GM12878 (cell line): ENCODE results near the gene UROC1. TPM values are rescaled to one million over a fixed set of nuclear protein-coding genes. Genes with fewer than 3 reads are reported as not detected.

ENCODE experiments used
- ATAC-seq: fragments of 200-7000 bp; cut with Tn5 transposase; 3 replicates; pipeline ENCODE4 v1.9.1; 2020; ENCODE audit warnings: mild to moderate bottlenecking, moderate library complexity
- BruUV-seq: library from RNA; stranded (reverse); fragments of 400-500 nt; replicated peaks from 2 replicates; lab custom pipeline; 2021; lab: Mats Ljungman, UMichigan
- CTCF ChIA-PET: fragments of 300-600 bp; sonication (Branson Sonifier 250); formaldehyde crosslinking; extraction: SDS; loops from one replicate; lab custom pipeline; 2021; ENCODE audit warnings: inconsistent platforms; lab: Yijun Ruan, JAX
- POLR2A ChIA-PET: fragments of 350-600 bp; formaldehyde crosslinking; extraction: SDS; loops from one replicate; lab custom pipeline; 2021; ENCODE audit warnings: inconsistent platforms; lab: Charles Lee
- RAD21 ChIA-PET: fragments of 300-600 bp; sonication (Branson Sonifier 250); formaldehyde crosslinking; loops from one replicate; lab custom pipeline; 2023; ENCODE audit warnings: antibody characterized with exemption; ENCODE audit not compliant: unreplicated experiment; lab: Charles Lee
- SMC1A ChIA-PET: fragments of 300-600 bp; sonication (Branson Sonifier 250); formaldehyde crosslinking; loops from one replicate; lab custom pipeline; 2023; ENCODE audit not compliant: unreplicated experiment, uncharacterized antibody; lab: Charles Lee
- DNase-seq: peaks from one replicate; pipeline ENCODE4 v3.0.0-alpha.2; 2011; ENCODE audit warnings: low read depth, low spot score
- FAIRE-seq: peaks from 3 replicates; lab custom pipeline; 2011; peaks lifted over from hg19 to GRCh38; lab: Jason Lieb, UNC
- H2AFZ ChIP-seq: 2 replicates; pipeline ENCODE4 v1.6.0; 2011; ENCODE audit warnings: low read depth, low read length, control low read depth; ENCODE audit not compliant: control insufficient read depth
- H3K27ac ChIP-seq: 2 replicates; pipeline ENCODE4 v1.5.1; 2011; ENCODE audit warnings: control low read depth; ENCODE audit not compliant: control insufficient read depth, insufficient read depth
- H3K27me3 ChIP-seq, 2 experiments: replicated peaks in 1 of 2; 2 replicates each; pipeline versions ENCODE4 v1.6.0 to v1.6.1; 2011; ENCODE audit warnings: low read length in 1 of 2; ENCODE audit not compliant: control insufficient read depth in 2 of 2, insufficient read depth in 2 of 2
- H3K36me3 ChIP-seq, 2 experiments: 2 replicates each; pipeline ENCODE4 v1.5.1; 2011; ENCODE audit warnings: low read length in 1 of 2; ENCODE audit not compliant: control insufficient read depth in 2 of 2, insufficient read depth in 2 of 2
- H3K4me1 ChIP-seq: 2 replicates; pipeline ENCODE4 v1.6.1; 2011; ENCODE audit warnings: mild to moderate bottlenecking, low read length, moderate library complexity, mixed read lengths; ENCODE audit not compliant: control insufficient read depth, insufficient read depth
- H3K4me2 ChIP-seq: 2 replicates; pipeline ENCODE4 v1.6.0; 2011; ENCODE audit warnings: control low read depth; ENCODE audit not compliant: control insufficient read depth, insufficient read depth
- H3K4me3 ChIP-seq: fragments of 200-600 bp; sonication (generic); 2 replicates; pipeline ENCODE4 v1.5.1; 2016
- H3K79me2 ChIP-seq: 2 replicates; pipeline ENCODE4 v1.6.0; 2011; ENCODE audit warnings: low read length; ENCODE audit not compliant: control insufficient read depth, insufficient read depth
- H3K9ac ChIP-seq: 2 replicates; pipeline ENCODE4 v1.8.0; 2011; ENCODE audit warnings: low read length, control low read depth, mixed read lengths; ENCODE audit not compliant: control insufficient read depth, insufficient read depth
- H3K9me3 ChIP-seq: replicated peaks from 3 replicates; pipeline ENCODE4 v1.5.1; 2011; ENCODE audit warnings: mild to moderate bottlenecking, low read length; ENCODE audit not compliant: control insufficient read depth, insufficient read depth
- H4K20me1 ChIP-seq: 2 replicates; pipeline ENCODE4 v1.6.0; 2011; ENCODE audit not compliant: control insufficient read depth, insufficient read depth
- CHD2 ChIP-seq: IDR thresholded peaks from 2 replicates; pipeline ENCODE4 v1.6.1; 2011; ENCODE audit warnings: low read depth, low read length, improper control_type of control experiment, borderline replicate concordance
- HCFC1 ChIP-seq: fragments of 150-350 bp; IDR thresholded peaks from 2 replicates; pipeline ENCODE4 v1.6.1; 2014; ENCODE audit warnings: low read length
- HDGF ChIP-seq: fragments of 450-650 bp; IDR thresholded peaks from 2 replicates; pipeline ENCODE4 v1.6.1; 2016; ENCODE audit warnings: antibody characterized with exemption
- KAT2A ChIP-seq: conservative IDR thresholded peaks from 2 replicates; pipeline ENCODE4 v1.6.1; 2011; ENCODE audit warnings: low read depth, low read length; ENCODE audit not compliant: control insufficient read depth
- MTA3 ChIP-seq: IDR thresholded peaks from 2 replicates; pipeline ENCODE4 v1.6.1; 2012; ENCODE audit warnings: low read length, inconsistent platforms, borderline replicate concordance
- ZBTB40 ChIP-seq: fragments of 450-650 bp; IDR thresholded peaks from 2 replicates; pipeline ENCODE4 v1.6.1; 2016; ENCODE audit warnings: mild to moderate bottlenecking, moderate library complexity, borderline replicate concordance
- WGBS: methylation state at CpG from one replicate; pipeline ENCODE4 v1.1.6; 2016; ENCODE audit warnings: low lambda C conversion rate; ENCODE audit not compliant: insufficient replicate concordance, insufficient coverage; ENCODE audit errors: missing lambda C conversion rate; 5-methylcytosine and 5-hydroxymethylcytosine counted together
- in situ Hi-C: fragments of 300-500 bp; cut with MboI; formaldehyde crosslinking; loops from 9 replicates; pipeline ENCODE4 v1.14.3; 2018; ENCODE audit warnings: mixed read lengths
- intact Hi-C: fragments of 100-400 bp; cut with micrococcal nuclease; formaldehyde crosslinking; loops from one replicate; pipeline ENCODE4 v1.14.2; 2022; ENCODE audit not compliant: unreplicated experiment
- polyA plus RNA-seq, 11 experiments: library from polyadenylated mRNA; depleted of rRNA in 4 of 11; unstranded in 6 of 11; stranded (reverse) in 5 of 11; fragments of >200 nt; fragmentation: Nextera tagmentation in 4 of 11; fragmentation: Illumina TruSeq in 1 of 11; extraction: Ambion mirVana in 4 of 11; extraction: Trizol in 1 of 11; gene quantifications; 1 replicate in 1 of 11; 2 replicates in 10 of 11; pipeline versions ENCODE4 v1.2.1 to v1.2.3, GENCODE V29; 2011 to 2016; ENCODE audit warnings: inconsistent platforms in 2 of 11, missing spikeins in 2 of 11, low read depth in 1 of 11
- total RNA-seq, 4 experiments: library from RNA; depleted of rRNA in 3 of 4; stranded (reverse); fragments of >200 nt in 3 of 4; fragmentation: Illumina TruSeq in 1 of 4; extraction: Trizol in 1 of 4; gene quantifications; 2 replicates each; pipeline versions ENCODE4 v1.2.1 to v1.2.3, GENCODE V29; 2013 to 2021
- TF ChIP-seq, protein P1 (sequence below): IDR thresholded peaks from 2 replicates; pipeline ENCODE4 v1.6.1; 2011; ENCODE audit warnings: borderline replicate concordance, low read depth, mild to moderate bottlenecking, moderate library complexity, low read length; ENCODE audit not compliant: insufficient read depth, poor library complexity, severe bottlenecking

The UROC1 gene
- total and polyA plus RNA-seq, 10 of the 15 experiments (the other 5 are each of a cell fraction or from before 2014, with no cell fraction given), result 0.04 TPM; not detected in 9

DNA sequence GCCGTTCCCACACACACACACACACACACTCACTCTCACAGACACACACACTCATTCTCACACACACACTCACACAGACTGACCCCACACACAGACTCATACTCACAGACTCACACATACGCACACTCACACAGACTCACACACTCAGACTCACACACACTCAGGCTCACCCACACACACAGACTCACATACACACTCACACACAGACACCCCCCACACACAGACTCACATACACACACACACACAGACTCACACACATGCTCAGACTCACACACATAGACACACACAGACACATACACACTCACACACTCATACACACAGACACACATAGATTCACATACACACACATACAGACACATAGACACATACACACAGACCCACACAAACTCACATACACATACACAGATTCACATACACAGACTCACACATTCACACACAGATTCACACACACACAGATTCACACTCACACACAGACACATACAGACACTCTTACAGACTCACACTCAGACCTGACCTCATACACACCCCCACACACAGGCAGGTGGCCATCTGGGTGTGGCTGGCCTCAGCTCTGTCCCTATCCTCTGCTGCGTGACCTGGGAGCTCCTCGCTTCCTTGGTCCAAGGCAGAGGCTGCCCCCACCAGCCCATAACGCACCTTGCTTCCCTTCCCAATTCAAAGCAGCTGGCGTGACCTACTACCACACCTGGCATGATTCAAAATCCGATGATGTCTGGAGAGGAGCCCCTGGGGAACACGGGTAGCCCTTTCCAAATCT, 39.3 kb upstream of the UROC1 start:
- RAD21 ChIA-PET, result no interaction called here
- H3K27me3 ChIP-seq, result no peaks in the 10 kb centered on the region; a peak in 2 of 4 replicates
- H3K79me2 ChIP-seq, result no peaks in the 10 kb centered on the region
- intact Hi-C loops (no loop called here), in situ Hi-C loops (no loop called here)
- FAIRE-seq, result no peak
- SMC1A ChIA-PET, result no interaction called here
- no peaks in the 10 kb centered on the region for H4K20me1 ChIP-seq
- no TSS peak for BruUV-seq
- no peaks in the 10 kb centered on the region for H3K9me3 ChIP-seq
- H3K4me2 ChIP-seq, result no peak overlapping the region
- WGBS, result 23% methylated on average over 8 of the region's 8 CpGs
- H3K4me1 ChIP-seq, result no peaks in the 10 kb centered on the region
- POLR2A ChIA-PET, result no interaction called here
- DNase-seq, result no peak
- H3K36me3 ChIP-seq, result no peaks in the 10 kb centered on the region
- no peak overlapping the region for H3K9ac ChIP-seq
- H2AFZ ChIP-seq, result no peak overlapping the region
- H3K4me3 ChIP-seq, result no peak overlapping the region
- ATAC-seq, result no peak
- H3K27ac ChIP-seq, result no peak overlapping the region
- TF ChIP-seq, protein P1, sequence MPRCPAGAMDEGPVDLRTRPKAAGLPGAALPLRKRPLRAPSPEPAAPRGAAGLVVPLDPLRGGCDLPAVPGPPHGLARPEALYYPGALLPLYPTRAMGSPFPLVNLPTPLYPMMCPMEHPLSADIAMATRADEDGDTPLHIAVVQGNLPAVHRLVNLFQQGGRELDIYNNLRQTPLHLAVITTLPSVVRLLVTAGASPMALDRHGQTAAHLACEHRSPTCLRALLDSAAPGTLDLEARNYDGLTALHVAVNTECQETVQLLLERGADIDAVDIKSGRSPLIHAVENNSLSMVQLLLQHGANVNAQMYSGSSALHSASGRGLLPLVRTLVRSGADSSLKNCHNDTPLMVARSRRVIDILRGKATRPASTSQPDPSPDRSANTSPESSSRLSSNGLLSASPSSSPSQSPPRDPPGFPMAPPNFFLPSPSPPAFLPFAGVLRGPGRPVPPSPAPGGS, result peak; percentile 38
- TF ChIP-seq HCFC1 (no peak), HDGF (no peak), KAT2A (no peak), ZBTB40 (no peak), MTA3 (no peak), CHD2 (no peak)
- TF ChIP-seq, all 136 proteins: peak for 1
- CTCF ChIA-PET, result no interaction called here
